ENCODE data around the gene SLC25A25. TPM values are rescaled to one million over a fixed set of nuclear protein-coding genes. Genes with fewer than 3 reads are reported as not detected.

The SLC25A25 gene
- total and polyA plus RNA-seq, 10 of the 15 experiments (the other 5 are each of a cell fraction or from before 2014, with no cell fraction given) = 0.04 to 17.1 (median 12.4) TPM; not detected in 1

DNA sequence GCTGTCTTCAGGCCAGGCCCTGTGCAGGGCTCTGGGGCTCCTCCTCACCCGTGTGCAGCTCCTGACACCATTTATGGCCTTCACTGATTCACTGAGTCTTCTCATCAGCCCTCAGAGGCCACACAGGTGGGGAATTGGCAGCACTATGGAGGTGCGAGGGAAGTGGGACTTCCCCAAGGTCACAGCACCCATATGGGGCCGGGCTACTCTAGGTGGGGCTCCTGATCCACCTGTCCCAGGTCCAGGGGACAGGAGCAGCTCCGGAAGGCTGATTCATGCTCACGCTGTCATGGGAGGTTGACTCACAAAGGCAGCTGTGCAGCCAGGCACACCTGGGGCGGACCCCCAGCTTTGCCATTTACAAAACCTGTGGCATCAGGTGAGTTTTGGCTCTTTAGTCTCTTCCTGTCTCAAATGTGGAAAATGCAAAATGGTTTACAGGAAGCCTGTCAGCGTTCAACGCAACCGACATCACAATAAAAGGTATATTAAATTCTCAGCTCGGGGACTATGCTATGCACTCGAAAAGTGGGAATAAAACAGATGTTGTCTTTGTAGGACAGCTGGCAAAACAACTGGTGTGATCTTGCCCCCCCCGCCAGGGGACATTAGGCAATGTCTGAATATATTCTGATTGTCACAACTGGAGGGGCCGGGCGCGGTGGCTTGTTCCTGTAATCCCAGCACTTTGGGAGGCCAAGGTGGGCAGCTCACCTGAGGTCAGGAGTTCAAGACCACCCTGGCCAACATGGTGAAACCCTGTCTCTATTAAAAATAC lies 15.9 kb upstream of the SLC25A25 start:
- ATAC-seq (no peak), DNase-seq (ENCODE audit: low read depth, low spot score) (no peak), FAIRE-seq (no peak)
- in situ Hi-C loops (cut with MboI) = no loop called here
- no peaks in the 10 kb centered on the region for H3K79me2 ChIP-seq (ENCODE audit: control insufficient read depth, insufficient read depth, low read length)
- ChIA-PET CTCF (interaction anchor here (0.6 to 1.0 kb wide), 4 partner anchors 31 to 108 kb away, joined by 3 to 4 read pairs (median 3); no protein-coding TSS in a partner anchor), RAD21 (ENCODE audit: unreplicated experiment) (no interaction called here), SMC1A (ENCODE audit: uncharacterized antibody, unreplicated experiment) (interaction anchor here (0.6 to 0.7 kb wide), 2 partner anchors 250 to 1010 kb away, joined by 3 read pairs; no protein-coding TSS in a partner anchor), POLR2A (interaction anchor here (0.6 to 1.1 kb wide), 2 partner anchors 9 to 37 kb away, joined by 3 to 4 read pairs; no protein-coding TSS in a partner anchor)
- no peaks in the 10 kb centered on the region for H3K4me1 ChIP-seq (ENCODE audit: control insufficient read depth, insufficient read depth, low read length)
- no TSS peak for BruUV-seq (replicated peaks)
- H3K9me3 ChIP-seq (replicated peaks; ENCODE audit: control insufficient read depth, insufficient read depth, low read length) = no peaks in the 10 kb centered on the region
- H3K4me2 ChIP-seq (ENCODE audit: control insufficient read depth, insufficient read depth) = no peak overlapping the region
- H3K9ac ChIP-seq (ENCODE audit: control insufficient read depth, insufficient read depth, low read length) = no peak overlapping the region
- no peak overlapping the region for H2AFZ ChIP-seq (ENCODE audit: control insufficient read depth, low read depth, low read length)
- WGBS (ENCODE audit: insufficient coverage, insufficient replicate concordance, low lambda C conversion rate, missing lambda C conversion rate) = 48% methylated on average over 15 of the region's 15 CpGs
- H3K4me3 ChIP-seq = no peak overlapping the region
- no peak overlapping the region for H3K27ac ChIP-seq (ENCODE audit: control insufficient read depth, insufficient read depth)
- intact Hi-C loops (cut with micrococcal nuclease; ENCODE audit: unreplicated experiment) = no loop called here
- no peaks in the 10 kb centered on the region; a peak in 2 of 4 replicates for H3K27me3 ChIP-seq (replicated peaks in 1 of 2; ENCODE audit: control insufficient read depth in 2 of 2, insufficient read depth in 2 of 2, low read length in 1 of 2)
- H4K20me1 ChIP-seq (ENCODE audit: control insufficient read depth, insufficient read depth) = no peaks in the 10 kb centered on the region
- H3K36me3 ChIP-seq (ENCODE audit: control insufficient read depth in 2 of 2, insufficient read depth in 2 of 2, low read length in 1 of 2) = no peaks in the 10 kb centered on the region
- TF ChIP-seq NFIC (IDR thresholded peaks at IDR 0.05; ENCODE audit: low read depth, low read length) (no peak), SIN3A (IDR thresholded peaks at IDR 0.05; ENCODE audit: low read depth, low read length) (no peak), SMARCA5 (IDR thresholded peaks at IDR 0.05) (no peak), MTA3 (IDR thresholded peaks at IDR 0.05; ENCODE audit: borderline replicate concordance, low read length) (no peak), CBX3 (IDR thresholded peaks at IDR 0.05; ENCODE audit: borderline replicate concordance, low read depth) (no peak), ETV6 (conservative IDR thresholded peaks at IDR 0.05 in 1 of 2, IDR thresholded peaks at IDR 0.05 in 1 of 2; ENCODE audit: borderline replicate concordance in 1 of 2, low read depth in 1 of 2) (no peak), SRF (IDR thresholded peaks at IDR 0.05; ENCODE audit: low read depth in 2 of 2, low read length in 2 of 2) (no peak), JUNB (IDR thresholded peaks at IDR 0.05) (no peak), CBFB (IDR thresholded peaks at IDR 0.05; ENCODE audit: low read depth) (no peak)
- TF ChIP-seq, protein P1, sequence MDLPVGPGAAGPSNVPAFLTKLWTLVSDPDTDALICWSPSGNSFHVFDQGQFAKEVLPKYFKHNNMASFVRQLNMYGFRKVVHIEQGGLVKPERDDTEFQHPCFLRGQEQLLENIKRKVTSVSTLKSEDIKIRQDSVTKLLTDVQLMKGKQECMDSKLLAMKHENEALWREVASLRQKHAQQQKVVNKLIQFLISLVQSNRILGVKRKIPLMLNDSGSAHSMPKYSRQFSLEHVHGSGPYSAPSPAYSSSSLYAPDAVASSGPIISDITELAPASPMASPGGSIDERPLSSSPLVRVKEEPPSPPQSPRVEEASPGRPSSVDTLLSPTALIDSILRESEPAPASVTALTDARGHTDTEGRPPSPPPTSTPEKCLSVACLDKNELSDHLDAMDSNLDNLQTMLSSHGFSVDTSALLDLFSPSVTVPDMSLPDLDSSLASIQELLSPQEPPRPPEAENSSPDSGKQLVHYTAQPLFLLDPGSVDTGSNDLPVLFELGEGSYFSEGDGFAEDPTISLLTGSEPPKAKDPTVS (IDR thresholded peaks at IDR 0.05; ENCODE audit: low read depth, low read length) = no peak
- TF ChIP-seq, protein P2, sequence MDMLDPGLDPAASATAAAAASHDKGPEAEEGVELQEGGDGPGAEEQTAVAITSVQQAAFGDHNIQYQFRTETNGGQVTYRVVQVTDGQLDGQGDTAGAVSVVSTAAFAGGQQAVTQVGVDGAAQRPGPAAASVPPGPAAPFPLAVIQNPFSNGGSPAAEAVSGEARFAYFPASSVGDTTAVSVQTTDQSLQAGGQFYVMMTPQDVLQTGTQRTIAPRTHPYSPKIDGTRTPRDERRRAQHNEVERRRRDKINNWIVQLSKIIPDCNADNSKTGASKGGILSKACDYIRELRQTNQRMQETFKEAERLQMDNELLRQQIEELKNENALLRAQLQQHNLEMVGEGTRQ (IDR thresholded peaks at IDR 0.05; ENCODE audit: borderline replicate concordance, low read depth, low read length) = no peak

All from GM12878 (cell line).